ENCODE measurements around the gene GARIN5B. TPM values are rescaled to one million over a fixed set of nuclear protein-coding genes. Genes with fewer than 3 reads are reported as not detected.
A peak's percentile ranks its signal among the peaks of the same experiment; 100 is the strongest.

The GARIN5B gene
- total and polyA plus RNA-seq, 2 donors, result not detected

GRCh38 chr19:55353803-55354697, 9.0 kb downstream of the GARIN5B start:
- DNase-seq (ENCODE audit: extremely low spot score), result no peak
- no peak overlapping the region for H3K27ac ChIP-seq (ENCODE audit: low read depth)
- H3K4me1 ChIP-seq (ENCODE audit: insufficient read depth), result no peaks in the 10 kb centered on the region
- H3K36me3 ChIP-seq (ENCODE audit: insufficient read depth), result no peaks in the 10 kb centered on the region
- 2% methylated on average over 72 of the region's 72 CpGs for WGBS
- H3K4me3 ChIP-seq (ENCODE audit: low read depth, low read length), result peak overlapping the region; percentile 21

- DNase-seq (ENCODE audit: extremely low spot score), result no peak
- Histone ChIP-seq H3K4me1 (ENCODE audit: insufficient read depth) (no peaks in the 10 kb centered on the region), H3K27ac (ENCODE audit: low read depth) (no peak overlapping the region), H3K36me3 (ENCODE audit: insufficient read depth) (no peaks in the 10 kb centered on the region), H3K4me3 (ENCODE audit: low read depth, low read length) (peak overlapping the region; percentile 21)
- 3% methylated on average over 24 of the region's 24 CpGs for WGBS
These were observed 9.7 kb downstream of the GARIN5B start for GRCh38 chr19:55353356-55353802.

- Histone ChIP-seq H3K27ac (ENCODE audit: low read depth) (no peak overlapping the region), H3K36me3 (ENCODE audit: insufficient read depth) (no peaks in the 10 kb centered on the region), H3K4me3 (ENCODE audit: low read depth, low read length) (no peak overlapping the region), H3K4me1 (ENCODE audit: insufficient read depth) (no peaks in the 10 kb centered on the region)
- WGBS, result 65% methylated on average over 25 of the region's 25 CpGs
- DNase-seq (ENCODE audit: extremely low spot score), result no peak
These were observed 10.4 kb downstream of the GARIN5B start for GRCh38 chr19:55352549-55353145.

GRCh38 chr19:55352040-55352439, 11.0 kb downstream of the GARIN5B start:
- Histone ChIP-seq H3K36me3 (ENCODE audit: insufficient read depth) (no peaks in the 10 kb centered on the region), H3K4me3 (ENCODE audit: low read depth, low read length) (no peak overlapping the region), H3K27ac (ENCODE audit: low read depth) (no peak overlapping the region), H3K4me1 (ENCODE audit: insufficient read depth) (no peaks in the 10 kb centered on the region)
- DNase-seq (ENCODE audit: extremely low spot score), result no peak
- 77% methylated on average over 6 of the region's 6 CpGs for WGBS

GRCh38 chr19:55350620-55351315, 12.3 kb downstream of the GARIN5B start:
- H3K27ac ChIP-seq (ENCODE audit: low read depth), result no peak overlapping the region
- WGBS, result 67% methylated on average over 11 of the region's 11 CpGs
- H3K4me1 ChIP-seq (ENCODE audit: insufficient read depth), result no peaks in the 10 kb centered on the region
- H3K36me3 ChIP-seq (ENCODE audit: insufficient read depth), result no peaks in the 10 kb centered on the region
- no peak overlapping the region for H3K4me3 ChIP-seq (ENCODE audit: low read depth, low read length)
- no peak for DNase-seq (ENCODE audit: extremely low spot score)

GRCh38 chr19:55348317-55349034, 14.6 kb downstream of the GARIN5B start:
- WGBS, result 65% methylated on average over 22 of the region's 22 CpGs
- no peaks in the 10 kb centered on the region for H3K4me1 ChIP-seq (ENCODE audit: insufficient read depth)

GRCh38 chr19:55347442-55348009, 15.5 kb downstream of the GARIN5B start:
- whole genome bisulfite sequencing, result 80% methylated on average over 10 of the region's 10 CpGs
- no peak for DNase-seq (ENCODE audit: extremely low spot score)
- Histone ChIP-seq H3K4me1 (ENCODE audit: insufficient read depth) (no peaks in the 10 kb centered on the region), H3K36me3 (ENCODE audit: insufficient read depth) (no peaks in the 10 kb centered on the region), H3K4me3 (ENCODE audit: low read depth, low read length) (no peak overlapping the region), H3K27ac (ENCODE audit: low read depth) (no peak overlapping the region)

More at GRCh38 chr19:55348317-55349034, 14.6 kb downstream of the GARIN5B start:
- no peak overlapping the region for H3K4me3 ChIP-seq (ENCODE audit: low read depth, low read length)
- no peaks in the 10 kb centered on the region for H3K36me3 ChIP-seq (ENCODE audit: insufficient read depth)
- no peak for DNase-seq (ENCODE audit: extremely low spot score)
- H3K27ac ChIP-seq (ENCODE audit: low read depth), result no peak overlapping the region

GRCh38 chr19:55346725-55347441, 16.2 kb downstream of the GARIN5B start:
- Histone ChIP-seq H3K4me1 (ENCODE audit: insufficient read depth) (no peaks in the 10 kb centered on the region), H3K27ac (ENCODE audit: low read depth) (no peak overlapping the region), H3K36me3 (ENCODE audit: insufficient read depth) (no peaks in the 10 kb centered on the region), H3K4me3 (ENCODE audit: low read depth, low read length) (no peak overlapping the region)
- WGBS, result 83% methylated on average over 41 of the region's 41 CpGs
- no peak for DNase-seq (ENCODE audit: extremely low spot score)

GRCh38 chr19:55345818-55346724, 17.0 kb downstream of the GARIN5B start:
- Histone ChIP-seq H3K27ac (ENCODE audit: low read depth) (no peak overlapping the region), H3K4me1 (ENCODE audit: insufficient read depth) (no peaks in the 10 kb centered on the region), H3K36me3 (ENCODE audit: insufficient read depth) (no peaks in the 10 kb centered on the region), H3K4me3 (ENCODE audit: low read depth, low read length) (no peak overlapping the region)
- 81% methylated on average over 43 of the region's 43 CpGs for WGBS
- DNase-seq (ENCODE audit: extremely low spot score), result no peak

DNA sequence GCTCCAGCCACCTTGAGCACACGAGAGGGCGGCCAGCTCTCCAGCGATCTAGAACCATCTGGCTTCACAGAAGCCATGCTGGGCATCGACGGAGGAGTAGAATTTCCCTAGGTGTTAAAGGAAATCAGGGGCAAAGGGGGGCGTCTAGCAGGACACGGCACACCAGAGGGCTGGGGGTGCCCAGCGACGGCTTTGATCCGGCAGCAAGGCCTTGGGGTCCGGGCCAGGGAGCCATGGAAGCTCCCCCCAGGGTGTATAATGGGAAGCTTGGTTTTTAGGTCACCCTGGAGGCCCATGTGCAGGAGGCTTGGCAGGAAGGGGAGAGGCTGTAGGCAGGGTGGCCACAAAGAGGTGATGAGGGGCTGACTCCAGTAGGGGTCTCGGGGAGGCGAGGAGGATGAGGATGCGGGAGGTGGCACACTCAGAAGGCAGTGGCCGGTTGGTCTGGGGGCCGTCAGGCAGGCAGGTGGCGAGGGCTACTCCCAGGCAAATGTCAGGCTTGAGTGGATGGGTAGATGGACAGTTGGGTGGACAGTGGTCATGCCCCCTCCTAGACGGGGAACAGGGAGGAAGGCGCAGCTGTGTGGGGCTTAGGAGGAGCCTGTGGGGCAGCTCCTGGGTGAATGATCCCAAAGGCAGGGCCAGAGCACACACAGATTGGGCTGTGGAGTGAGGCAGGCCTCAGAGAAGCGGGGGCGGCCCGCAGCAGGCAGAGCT, 17.8 kb downstream of the GARIN5B start:
- Histone ChIP-seq H3K4me3 (ENCODE audit: low read depth, low read length) (no peak overlapping the region), H3K36me3 (ENCODE audit: insufficient read depth) (no peaks in the 10 kb centered on the region), H3K27ac (ENCODE audit: low read depth) (no peak overlapping the region), H3K4me1 (ENCODE audit: insufficient read depth) (no peaks in the 10 kb centered on the region)
- no peak for DNase-seq (ENCODE audit: extremely low spot score)
- WGBS, result 88% methylated on average over 22 of the region's 22 CpGs

DNA sequence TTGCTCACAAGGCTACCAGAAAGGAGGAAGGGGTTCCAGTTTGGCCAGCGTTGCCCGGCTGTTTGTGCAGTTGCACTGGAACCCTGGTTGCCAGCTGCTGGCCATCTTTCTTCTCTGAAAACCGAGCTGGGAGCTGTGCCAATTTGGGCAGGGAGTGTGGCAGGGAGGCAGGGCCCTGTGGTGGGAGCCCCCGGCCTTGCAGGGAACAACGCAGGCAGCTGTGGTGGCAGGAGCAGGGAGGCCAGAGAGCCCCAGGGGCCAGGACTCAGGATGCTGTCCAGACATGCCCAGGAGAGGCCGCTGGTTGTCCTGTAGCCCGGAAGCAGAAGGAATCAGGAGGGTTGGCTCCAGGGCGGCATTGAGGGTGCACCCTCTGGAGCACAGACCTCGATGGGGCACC, 18.6 kb downstream of the GARIN5B start:
- Histone ChIP-seq H3K36me3 (ENCODE audit: insufficient read depth) (no peaks in the 10 kb centered on the region), H3K4me3 (ENCODE audit: low read depth, low read length) (no peak overlapping the region), H3K4me1 (ENCODE audit: insufficient read depth) (no peaks in the 10 kb centered on the region), H3K27ac (ENCODE audit: low read depth) (no peak overlapping the region)
- DNase-seq (ENCODE audit: extremely low spot score), result no peak
- 77% methylated on average over 9 of the region's 9 CpGs for WGBS

All from urinary bladder (tissue), 4 donors.